ENCODE measurements around the gene RAP2C.

DNA sequence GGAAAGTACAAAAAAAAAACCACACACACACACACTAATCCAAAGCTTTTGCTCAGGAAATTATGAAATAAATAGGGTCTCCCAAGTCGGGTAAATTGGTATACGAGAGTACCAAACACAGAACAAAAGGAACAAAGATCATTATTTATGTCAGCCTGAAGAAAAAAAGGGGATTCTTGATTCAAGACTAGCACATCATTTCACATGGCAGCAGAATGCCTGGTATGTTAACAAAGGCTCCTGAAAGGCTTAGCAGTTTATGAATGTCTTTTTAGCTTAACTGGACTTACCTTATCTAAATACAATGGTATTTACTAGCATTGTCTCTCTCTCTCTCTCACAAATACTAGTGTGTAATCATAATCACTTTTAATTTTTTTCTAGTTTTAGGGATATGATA, 11.3 kb downstream of the RAP2C start:
- TF ChIP-seq, protein P1, sequence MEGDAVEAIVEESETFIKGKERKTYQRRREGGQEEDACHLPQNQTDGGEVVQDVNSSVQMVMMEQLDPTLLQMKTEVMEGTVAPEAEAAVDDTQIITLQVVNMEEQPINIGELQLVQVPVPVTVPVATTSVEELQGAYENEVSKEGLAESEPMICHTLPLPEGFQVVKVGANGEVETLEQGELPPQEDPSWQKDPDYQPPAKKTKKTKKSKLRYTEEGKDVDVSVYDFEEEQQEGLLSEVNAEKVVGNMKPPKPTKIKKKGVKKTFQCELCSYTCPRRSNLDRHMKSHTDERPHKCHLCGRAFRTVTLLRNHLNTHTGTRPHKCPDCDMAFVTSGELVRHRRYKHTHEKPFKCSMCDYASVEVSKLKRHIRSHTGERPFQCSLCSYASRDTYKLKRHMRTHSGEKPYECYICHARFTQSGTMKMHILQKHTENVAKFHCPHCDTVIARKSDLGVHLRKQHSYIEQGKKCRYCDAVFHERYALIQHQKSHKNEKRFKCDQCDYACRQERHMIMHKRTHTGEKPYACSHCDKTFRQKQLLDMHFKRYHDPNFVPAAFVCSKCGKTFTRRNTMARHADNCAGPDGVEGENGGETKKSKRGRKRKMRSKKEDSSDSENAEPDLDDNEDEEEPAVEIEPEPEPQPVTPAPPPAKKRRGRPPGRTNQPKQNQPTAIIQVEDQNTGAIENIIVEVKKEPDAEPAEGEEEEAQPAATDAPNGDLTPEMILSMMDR (IDR thresholded peaks at IDR 0.05) = no peak
- no peak for TF ChIP-seq POLR2A (IDR thresholded peaks at IDR 0.05)

Data from body of pancreas (tissue), 4 donors.